H1 (cell line): ENCODE results near the gene ACLY. TPM values are rescaled to one million over a fixed set of nuclear protein-coding genes. Genes with fewer than 3 reads are reported as not detected.

Source experiments
- CTCF ChIA-PET: fragments of 300-600 bp; sonication (Branson Sonifier 250); formaldehyde crosslinking; loops from one replicate; lab custom pipeline; 2021; ENCODE audit not compliant: partially characterized antibody; lab: Charles Lee
- POLR2A ChIA-PET: fragments of 300-600 bp; sonication (Branson Sonifier 250); formaldehyde crosslinking; loops from one replicate; lab custom pipeline; 2021; ENCODE audit warnings: inconsistent platforms; ENCODE audit not compliant: partially characterized antibody; lab: Charles Lee
- DNase-seq, 2 experiments: peaks; one replicate each; pipeline versions ENCODE4 v3.0.0 to v3.0.0-alpha.2; 2010 to 2022; ENCODE audit warnings: low spot score in 2 of 2, low read depth in 1 of 2, mixed read lengths in 1 of 2
- FAIRE-seq: peaks from 2 replicates; lab custom pipeline; 2011; peaks lifted over from hg19 to GRCh38; lab: Jason Lieb, UNC
- H2AFZ ChIP-seq: 2 replicates; pipeline ENCODE4 v1.8.1; 2012; ENCODE audit warnings: low read length, inconsistent platforms
- H2AK5ac ChIP-seq: 2 replicates; pipeline ENCODE4 v1.6.1; 2013; ENCODE audit warnings: low read depth, low read length
- H2BK120ac ChIP-seq: replicated peaks from 2 replicates; pipeline ENCODE3; 2013; ENCODE audit warnings: low read depth, low read length, inconsistent platforms
- H2BK12ac ChIP-seq: 2 replicates; pipeline ENCODE4 v1.6.1; 2013; ENCODE audit warnings: low read depth, low read length
- H2BK15ac ChIP-seq: 2 replicates; pipeline ENCODE4 v1.6.1; 2013; ENCODE audit warnings: low read length
- H2BK20ac ChIP-seq: 2 replicates; pipeline ENCODE4 v1.6.1; 2013; ENCODE audit warnings: low read length
- H2BK5ac ChIP-seq: 2 replicates; pipeline ENCODE4 v1.6.1; 2013; ENCODE audit warnings: low read depth, low read length
- H3K14ac ChIP-seq: 2 replicates; pipeline ENCODE4 v1.6.1; 2013; ENCODE audit warnings: inconsistent platforms; ENCODE audit not compliant: insufficient read length
- H3K18ac ChIP-seq: 2 replicates; pipeline ENCODE4 v1.6.1; 2013; ENCODE audit warnings: low read length; ENCODE audit errors: extremely low read depth
- H3K23ac ChIP-seq: 2 replicates; pipeline ENCODE4 v1.6.1; 2013; ENCODE audit warnings: inconsistent platforms; ENCODE audit not compliant: insufficient read length
- H3K23me2 ChIP-seq: 2 replicates; pipeline ENCODE4 v1.6.1; 2013; ENCODE audit warnings: low read depth, low read length
- H3K27ac ChIP-seq: 2 replicates; pipeline ENCODE4 v1.6.1; 2011; ENCODE audit warnings: low read depth, low read length, inconsistent platforms
- H3K27me3 ChIP-seq, 4 experiments: replicated peaks in 1 of 4; 1 replicate in 1 of 4; 2 replicates in 3 of 4; pipeline versions ENCODE4 v1.6.1 to v1.8.1; 2011 to 2013; ENCODE audit warnings: low read length in 3 of 4, mild to moderate bottlenecking in 3 of 4, inconsistent platforms in 2 of 4, mixed read lengths in 2 of 4, moderate library complexity in 1 of 4; ENCODE audit not compliant: control insufficient read depth in 3 of 4, insufficient read depth in 3 of 4; ENCODE audit errors: extremely low read depth in 1 of 4
- H3K36me3 ChIP-seq, 4 experiments: 2 replicates each; pipeline versions ENCODE4 v1.6.1 to v1.8.1; 2011 to 2013; ENCODE audit warnings: mild to moderate bottlenecking in 4 of 4, low read length in 3 of 4, moderate library complexity in 2 of 4, control low read depth in 1 of 4, inconsistent platforms in 1 of 4; ENCODE audit not compliant: insufficient read depth in 4 of 4, control insufficient read depth in 2 of 4
- H3K4ac ChIP-seq: replicated peaks from 2 replicates; pipeline ENCODE3; 2013; ENCODE audit warnings: low read length, low read depth, mixed read lengths, inconsistent platforms; ENCODE audit not compliant: insufficient read length
- H3K4me1 ChIP-seq, 4 experiments: replicated peaks in 1 of 4; 1 replicate in 1 of 4; 2 replicates in 3 of 4; pipeline versions ENCODE4 v1.6.1 to v1.8.1; 2011 to 2013; ENCODE audit warnings: low read length in 3 of 4, inconsistent platforms in 2 of 4, mixed read lengths in 1 of 4; ENCODE audit not compliant: insufficient read depth in 4 of 4, control insufficient read depth in 3 of 4
- H3K4me2 ChIP-seq, 2 experiments: 2 replicates each; pipeline versions ENCODE4 v1.6.1 to v1.8.1; 2011 to 2013; ENCODE audit warnings: low read depth in 2 of 2, low read length in 2 of 2, control low read depth in 1 of 2, inconsistent platforms in 1 of 2, mild to moderate bottlenecking in 1 of 2; ENCODE audit not compliant: insufficient read depth in 1 of 2
- H3K4me3 ChIP-seq, 4 experiments: fragments of 200-600, 300-600 bp in 1 of 4; sonication (generic), shearing (Covaris generic), sonication (Bioruptor Twin) in 1 of 4; 2 replicates each; pipeline versions ENCODE4 v1.5.1 to v1.8.1; 2011 to 2016; ENCODE audit warnings: low read length in 4 of 4, low read depth in 3 of 4, control low read depth in 2 of 4, inconsistent platforms in 2 of 4, mild to moderate bottlenecking in 2 of 4, mixed read lengths in 1 of 4, moderate library complexity in 1 of 4; ENCODE audit not compliant: insufficient read depth in 2 of 4; ENCODE audit errors: extremely low read depth in 1 of 4
- H3K56ac ChIP-seq: replicated peaks from 2 replicates; pipeline ENCODE3; 2013; ENCODE audit warnings: low read depth, mild to moderate bottlenecking, mixed read lengths, low read length, inconsistent platforms; ENCODE audit not compliant: insufficient read length
- H3K79me1 ChIP-seq: 2 replicates; pipeline ENCODE4 v1.6.1; 2013; ENCODE audit warnings: low read depth, low read length, control low read depth
- H3K79me2 ChIP-seq, 2 experiments: 2 replicates each; pipeline versions ENCODE4 v1.6.1 to v1.8.1; 2012 to 2013; ENCODE audit warnings: low read length in 2 of 2, mild to moderate bottlenecking in 2 of 2, inconsistent platforms in 1 of 2; ENCODE audit not compliant: insufficient read depth in 2 of 2, control insufficient read depth in 1 of 2
- H3K9ac ChIP-seq, 4 experiments: replicated peaks in 1 of 4; 1 replicate in 1 of 4; 2 replicates in 3 of 4; pipeline versions ENCODE4 v1.6.1 to v1.8.1; 2011 to 2013; ENCODE audit warnings: low read depth in 3 of 4, low read length in 3 of 4, control low read depth in 2 of 4, mild to moderate bottlenecking in 2 of 4, moderate library complexity in 2 of 4, inconsistent platforms in 1 of 4; ENCODE audit errors: extremely low read depth in 1 of 4
- H3K9me3 ChIP-seq, 2 experiments: 2 replicates each; pipeline versions ENCODE4 v1.6.1 to v1.8.1; 2012 to 2013; ENCODE audit warnings: mild to moderate bottlenecking in 2 of 2, moderate library complexity in 2 of 2, control low read depth in 1 of 2, inconsistent platforms in 1 of 2, low read depth in 1 of 2, low read length in 1 of 2, mixed read lengths in 1 of 2; ENCODE audit not compliant: insufficient read depth in 2 of 2
- H4K20me1 ChIP-seq, 2 experiments: replicated peaks in 1 of 2; 2 replicates each; pipeline versions ENCODE3 to v1.8.1; 2011 to 2013; ENCODE audit warnings: inconsistent platforms in 2 of 2, low read length in 2 of 2, mild to moderate bottlenecking in 1 of 2; ENCODE audit not compliant: insufficient read depth in 2 of 2, control insufficient read depth in 1 of 2
- H4K5ac ChIP-seq: 2 replicates; pipeline ENCODE4 v1.6.1; 2013; ENCODE audit warnings: low read length, low read depth, mixed read lengths, inconsistent platforms; ENCODE audit not compliant: insufficient read length
- H4K8ac ChIP-seq: 2 replicates; pipeline ENCODE4 v1.8.0; 2013; ENCODE audit warnings: mild to moderate bottlenecking, moderate library complexity, low read length, inconsistent platforms; ENCODE audit not compliant: insufficient read depth; ENCODE audit errors: extremely low read depth
- H4K91ac ChIP-seq: replicated peaks from 2 replicates; pipeline ENCODE3; 2013; ENCODE audit warnings: low read length, mixed read lengths, inconsistent platforms; ENCODE audit not compliant: insufficient read length
- E2F6 ChIP-seq: IDR thresholded peaks from 2 replicates; pipeline ENCODE4 v1.6.1; 2012; ENCODE audit warnings: inconsistent platforms
- KDM4A ChIP-seq: IDR thresholded peaks from one replicate; pipeline ENCODE4 v1.7.1; 2012; ENCODE audit warnings: low read depth, mild to moderate bottlenecking, moderate library complexity, low read length, inconsistent platforms; ENCODE audit not compliant: severe bottlenecking
- NANOG ChIP-seq: IDR thresholded peaks from 2 replicates; pipeline ENCODE4 v1.6.1; 2011; ENCODE audit warnings: low read length, low read depth, mild to moderate bottlenecking, inconsistent platforms; ENCODE audit not compliant: insufficient read depth, poor library complexity, severe bottlenecking
- ZNF274 ChIP-seq: IDR thresholded peaks from 2 replicates; pipeline ENCODE4 v1.7.0; 2012; ENCODE audit warnings: low read length, borderline replicate concordance; ENCODE audit errors: extremely low read depth
- WGBS, 2 experiments: shearing (Covaris generic) in 1 of 2; methylation state at CpG; one replicate each; pipeline versions ENCODE4 v1.1.6 to v1.1.7; 2013 to 2015; ENCODE audit warnings: low lambda C conversion rate in 2 of 2, mixed read lengths in 2 of 2, inconsistent platforms in 1 of 2, low coverage in 1 of 2, missing lambda C conversion rate in 1 of 2; ENCODE audit not compliant: insufficient replicate concordance in 2 of 2, insufficient coverage in 1 of 2, insufficient read length in 1 of 2; ENCODE audit errors: extremely low coverage in 1 of 2, missing lambda C conversion rate in 1 of 2; 5-methylcytosine and 5-hydroxymethylcytosine counted together
- polyA plus RNA-seq, 7 experiments: library from polyadenylated mRNA; depleted of rRNA in 3 of 7; stranded (reverse) in 5 of 7; unstranded in 2 of 7; fragments of >200 nt in 5 of 7; fragments of 200-250 nt in 2 of 7; gene quantifications; 1 replicate in 5 of 7; 2 replicates in 1 of 7; 4 replicates in 1 of 7; pipeline versions ENCODE4 v1.2.1 to v1.2.3, GENCODE V29; 2011 to 2013; ENCODE audit warnings: missing spikeins in 2 of 7, mixed read lengths in 2 of 7
- total RNA-seq: library from RNA; stranded (reverse); fragmentation: NEBNext Ultra II Directional; extraction: Animal tissue kit (Norgen Biotek cat#: 25700); gene quantifications from 2 replicates; pipeline ENCODE4 v1.2.1, GENCODE V29; 2021

The ACLY gene
- total and polyA plus RNA-seq, 2 of the 8 experiments (the other 6 are each of a cell fraction or from before 2014, with no cell fraction given): 167 to 393 TPM

GRCh38 chr17:41935641-41936040 lies 16.9 kb upstream of the ACLY start:
- Histone ChIP-seq H3K79me1 (no peaks in the 10 kb centered on the region), H3K14ac (no peak overlapping the region), H3K36me3 (peaks cover 0 to 3% (median 0%) of the 10 kb centered on the region in 4 experiments; a peak in 2 of 8 replicates), H4K20me1 (no peaks in the 10 kb centered on the region), H3K23ac (no peak overlapping the region), H2BK12ac (no peak overlapping the region), H3K79me2 (no peaks in the 10 kb centered on the region), H4K8ac (no peak overlapping the region), H2AK5ac (no peak overlapping the region), H2BK120ac (no peak overlapping the region), H3K9ac (no peak overlapping the region), H3K18ac (no peak overlapping the region), H3K27ac (no peak overlapping the region), H2BK15ac (no peak overlapping the region), H3K4me2 (no peak overlapping the region), H2AFZ (no peak overlapping the region), H3K23me2 (0 out of 2 replicates have a peak, but pooled peaks cover 2% of the 10 kb centered on the region), H3K9me3 (no peaks in the 10 kb centered on the region), H4K91ac (no peak overlapping the region)
- FAIRE-seq: no peak
- CTCF ChIA-PET: interaction anchor here (0.9 to 2.3 kb wide), 6 partner anchors 10 to 131 kb away, joined by 3 to 15 read pairs (median 5); no protein-coding TSS in a partner anchor
- TF ChIP-seq KDM4A (no peak), E2F6 (no peak), ZNF274 (no peak), NANOG (peak; percentile 49)
- TF ChIP-seq, all 59 proteins: peak for 1
- H4K5ac ChIP-seq: no peak overlapping the region
- DNase-seq: no peak
- no peak overlapping the region for H2BK20ac ChIP-seq
- no peak overlapping the region for H3K4ac ChIP-seq
- no peak overlapping the region for H3K4me3 ChIP-seq
- no peak overlapping the region for H2BK5ac ChIP-seq
- WGBS, 2 experiments: 95% methylated on average over 6 of the region's 6 CpGs; no CpG with 5 or more reads in 1 of the 2 experiments
- H3K56ac ChIP-seq: no peak overlapping the region
- POLR2A ChIA-PET: interaction anchor here (1.0 to 1.4 kb wide), 4 partner anchors 9 to 24 kb away, joined by 3 to 6 read pairs (median 5); partner anchors contain the start of gene ACLY
- H3K4me1 ChIP-seq: no peaks in the 10 kb centered on the region
- H3K27me3 ChIP-seq: no peaks in the 10 kb centered on the region
